DOHH2 (cell line): ENCODE measurements around the gene CLRN3.

ENCODE experiments used
- H3F3A ChIP-seq: fragments of 200-600 bp; sonication (generic), shearing (Covaris generic); 2 replicates; pipeline ENCODE4 v1.6.0; 2016; ENCODE audit warnings: antibody characterized with exemption, mild to moderate bottlenecking; ENCODE audit not compliant: control insufficient read depth, insufficient read depth
- H3K27ac ChIP-seq: fragments of 200-600 bp; sonication (generic); 2 replicates; pipeline ENCODE4 v1.5.1; 2014; ENCODE audit warnings: low read depth, mild to moderate bottlenecking, low read length, moderate library complexity
- H3K27me3 ChIP-seq: fragments of 200-600 bp; sonication (generic); 2 replicates; pipeline ENCODE4 v1.6.1; 2014; ENCODE audit warnings: mild to moderate bottlenecking, low read length, mixed read lengths; ENCODE audit not compliant: control insufficient read depth
- H3K36me3 ChIP-seq: fragments of 200-600 bp; sonication (generic); 2 replicates; pipeline ENCODE4 v1.6.1; 2014; ENCODE audit warnings: mild to moderate bottlenecking, low read length, moderate library complexity, mixed read lengths; ENCODE audit not compliant: control insufficient read depth
- H3K4me1 ChIP-seq: fragments of 200-600 bp; sonication (generic); 2 replicates; pipeline ENCODE4 v1.6.1; 2014; ENCODE audit warnings: mild to moderate bottlenecking, low read length, mixed read lengths; ENCODE audit not compliant: control insufficient read depth
- H3K4me2 ChIP-seq: fragments of 200-600 bp; sonication (generic); 2 replicates; pipeline ENCODE4 v1.6.0; 2014; ENCODE audit warnings: mild to moderate bottlenecking, low read length, moderate library complexity
- H3K4me3 ChIP-seq: fragments of 200-600 bp; sonication (generic); 2 replicates; pipeline ENCODE4 v1.5.1; 2014; ENCODE audit warnings: mild to moderate bottlenecking, low read length, mixed read lengths
- H3K79me2 ChIP-seq: fragments of 200-600 bp; sonication (generic); 2 replicates; pipeline ENCODE4 v1.6.1; 2014; ENCODE audit warnings: mild to moderate bottlenecking, low read length, mixed read lengths; ENCODE audit not compliant: control insufficient read depth
- H3K9me2 ChIP-seq: fragments of 200-600 bp; sonication (generic); replicated peaks from 2 replicates; pipeline ENCODE4 v1.6.1; 2014; ENCODE audit warnings: mild to moderate bottlenecking, low read length, mixed read lengths; ENCODE audit not compliant: control insufficient read depth
- H3K9me3 ChIP-seq: fragments of 200-600 bp; sonication (generic); 2 replicates; pipeline ENCODE4 v1.6.1; 2014; ENCODE audit warnings: antibody characterized with exemption, low read length, mixed read lengths; ENCODE audit not compliant: control insufficient read depth, insufficient read depth
- H4K20me1 ChIP-seq: fragments of 200-600 bp; sonication (generic); 2 replicates; pipeline ENCODE4 v1.6.0; 2014; ENCODE audit warnings: low read depth, mild to moderate bottlenecking, antibody characterized with exemption, low read length, moderate library complexity; ENCODE audit not compliant: control insufficient read depth, insufficient read depth
- EZH2phosphoT487 ChIP-seq: fragments of 200-600 bp; sonication (generic); IDR thresholded peaks from 2 replicates; pipeline ENCODE4 v1.6.1; 2017; ENCODE audit warnings: borderline replicate concordance, mild to moderate bottlenecking, antibody characterized with exemption, low read length, moderate library complexity, mixed read lengths
- TF ChIP-seq, protein P1 (sequence below): fragments of 200-600 bp; sonication (generic); IDR thresholded peaks from one replicate; pipeline ENCODE4 v1.5.1; 2014; ENCODE audit warnings: antibody characterized with exemption, mild to moderate bottlenecking, low read depth, low read length; ENCODE audit not compliant: poor library complexity, severe bottlenecking

The CLRN3 gene

DNA sequence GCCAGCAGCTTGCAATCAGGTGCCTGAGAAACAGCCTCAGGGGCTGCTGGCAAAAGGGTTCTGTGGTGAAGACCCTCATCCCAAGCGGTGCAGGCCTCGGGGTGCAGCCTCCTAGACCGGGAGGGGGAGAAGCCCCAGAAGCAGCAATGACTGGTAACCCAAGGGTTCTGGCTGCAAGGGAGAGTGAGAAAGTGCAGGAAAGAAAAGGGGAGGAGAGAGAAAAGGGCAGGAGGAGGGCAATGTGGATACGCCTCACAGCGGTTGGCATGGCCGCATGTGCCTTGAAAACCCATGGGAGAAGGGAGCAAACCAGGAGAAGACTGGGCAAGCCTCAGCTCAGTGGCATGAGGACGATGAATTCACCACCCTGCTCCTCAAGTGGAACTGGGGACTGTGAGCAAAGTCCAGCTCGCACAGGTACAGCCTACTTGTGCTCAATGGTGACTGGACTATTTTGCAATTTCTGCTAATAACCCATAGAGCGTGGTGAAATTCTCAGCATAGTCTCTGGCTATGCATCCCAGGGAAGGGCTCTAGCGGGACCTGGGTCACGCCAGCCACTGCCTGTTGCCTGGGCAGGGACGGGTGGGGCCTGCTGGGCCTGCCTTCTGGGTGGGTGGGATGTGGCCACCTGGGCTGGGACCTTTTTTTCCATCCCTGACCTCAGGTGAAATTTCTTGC lies 6.2 kb downstream of the CLRN3 start:
- Histone ChIP-seq H3F3A (no peaks in the 10 kb centered on the region), H3K9me3 (no peaks in the 10 kb centered on the region), H4K20me1 (no peaks in the 10 kb centered on the region), H3K36me3 (no peaks in the 10 kb centered on the region), H3K4me2 (no peak overlapping the region), H3K79me2 (no peaks in the 10 kb centered on the region), H3K27me3 (no peaks in the 10 kb centered on the region), H3K4me1 (no peaks in the 10 kb centered on the region), H3K27ac (no peak overlapping the region), H3K9me2 (no peaks in the 10 kb centered on the region), H3K4me3 (no peak overlapping the region)
- TF ChIP-seq, protein P1, sequence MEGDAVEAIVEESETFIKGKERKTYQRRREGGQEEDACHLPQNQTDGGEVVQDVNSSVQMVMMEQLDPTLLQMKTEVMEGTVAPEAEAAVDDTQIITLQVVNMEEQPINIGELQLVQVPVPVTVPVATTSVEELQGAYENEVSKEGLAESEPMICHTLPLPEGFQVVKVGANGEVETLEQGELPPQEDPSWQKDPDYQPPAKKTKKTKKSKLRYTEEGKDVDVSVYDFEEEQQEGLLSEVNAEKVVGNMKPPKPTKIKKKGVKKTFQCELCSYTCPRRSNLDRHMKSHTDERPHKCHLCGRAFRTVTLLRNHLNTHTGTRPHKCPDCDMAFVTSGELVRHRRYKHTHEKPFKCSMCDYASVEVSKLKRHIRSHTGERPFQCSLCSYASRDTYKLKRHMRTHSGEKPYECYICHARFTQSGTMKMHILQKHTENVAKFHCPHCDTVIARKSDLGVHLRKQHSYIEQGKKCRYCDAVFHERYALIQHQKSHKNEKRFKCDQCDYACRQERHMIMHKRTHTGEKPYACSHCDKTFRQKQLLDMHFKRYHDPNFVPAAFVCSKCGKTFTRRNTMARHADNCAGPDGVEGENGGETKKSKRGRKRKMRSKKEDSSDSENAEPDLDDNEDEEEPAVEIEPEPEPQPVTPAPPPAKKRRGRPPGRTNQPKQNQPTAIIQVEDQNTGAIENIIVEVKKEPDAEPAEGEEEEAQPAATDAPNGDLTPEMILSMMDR, result no peak
- TF ChIP-seq EZH2phosphoT487, result no peak

DNA sequence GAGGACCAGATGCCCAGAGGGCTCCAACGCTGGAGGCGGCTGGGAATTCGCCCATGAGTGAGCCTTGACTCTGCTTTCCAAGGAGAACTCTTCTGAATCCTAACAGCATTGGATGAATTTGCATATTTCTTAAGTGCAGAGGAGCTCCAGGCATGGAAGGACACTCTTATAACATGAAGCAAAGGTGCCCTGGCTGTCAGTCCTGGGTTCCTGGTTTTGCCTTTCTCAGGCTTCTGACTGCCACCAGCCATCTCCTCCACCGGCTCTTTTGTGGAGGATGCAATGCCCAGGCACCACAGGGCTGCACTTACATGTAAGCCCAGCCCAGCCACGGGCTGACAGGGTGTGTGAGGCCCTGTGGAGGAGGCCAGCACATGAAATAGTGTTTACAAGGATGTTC lies 8.2 kb downstream of the CLRN3 start:
- Histone ChIP-seq H3K36me3 (no peaks in the 10 kb centered on the region), H3F3A (no peaks in the 10 kb centered on the region), H3K27me3 (no peaks in the 10 kb centered on the region), H3K4me2 (no peak overlapping the region), H3K9me3 (no peaks in the 10 kb centered on the region), H3K4me1 (no peaks in the 10 kb centered on the region), H3K4me3 (no peak overlapping the region), H3K27ac (no peak overlapping the region), H3K79me2 (no peaks in the 10 kb centered on the region), H4K20me1 (no peaks in the 10 kb centered on the region), H3K9me2 (no peaks in the 10 kb centered on the region)
- no peak for TF ChIP-seq EZH2phosphoT487
- TF ChIP-seq, protein P1, result no peak

DNA sequence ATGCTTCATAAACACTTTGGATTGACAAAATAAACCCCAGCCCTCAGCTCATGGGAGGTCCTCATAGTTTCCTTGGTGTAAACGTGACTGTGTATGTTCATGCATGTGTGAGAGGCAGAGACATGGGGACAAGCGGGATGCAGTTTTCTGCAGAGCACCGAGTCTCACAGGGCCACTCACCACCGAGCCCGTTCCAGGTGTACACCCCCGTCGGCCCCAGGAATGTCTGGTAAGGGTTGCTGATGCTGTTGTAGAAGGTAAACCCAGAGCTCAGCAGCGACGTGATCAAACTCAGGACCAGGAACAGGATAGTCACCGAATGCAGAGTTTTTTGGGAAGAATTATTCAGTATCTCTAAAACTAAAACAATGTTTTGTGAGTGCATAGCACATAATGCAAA lies 9.2 kb downstream of the CLRN3 start:
- H3K4me2 ChIP-seq, result no peak overlapping the region
- H3K4me1 ChIP-seq, result no peaks in the 10 kb centered on the region
- TF ChIP-seq, protein P1, result no peak
- TF ChIP-seq EZH2phosphoT487, result no peak
- H3K79me2 ChIP-seq, result no peaks in the 10 kb centered on the region
- no peaks in the 10 kb centered on the region for H3K36me3 ChIP-seq
- no peak overlapping the region for H3K4me3 ChIP-seq
- H3K9me2 ChIP-seq, result no peaks in the 10 kb centered on the region
- H3K27me3 ChIP-seq, result no peaks in the 10 kb centered on the region
- H3F3A ChIP-seq, result no peaks in the 10 kb centered on the region
- no peaks in the 10 kb centered on the region for H4K20me1 ChIP-seq
- H3K9me3 ChIP-seq, result no peaks in the 10 kb centered on the region
- H3K27ac ChIP-seq, result no peak overlapping the region
